HG03159 (cell line): ENCODE measurements around the gene CNIH2.
A peak's percentile ranks its signal among the peaks of the same experiment; 100 is the strongest.
"Not testable (repeated sequence)": the region's sequence is repeated elsewhere in the genome, so short reads cannot be mapped to it uniquely, and the experiment has no call there.

Source experiments
- ATAC-seq: cut with Tn5 transposase; IDR thresholded peaks from one replicate; pipeline ENCODE4 v1.9.1; 2021; ENCODE audit warnings: mild to moderate bottlenecking, moderate library complexity; ENCODE audit not compliant: unreplicated experiment

Gene CNIH2

DNA sequence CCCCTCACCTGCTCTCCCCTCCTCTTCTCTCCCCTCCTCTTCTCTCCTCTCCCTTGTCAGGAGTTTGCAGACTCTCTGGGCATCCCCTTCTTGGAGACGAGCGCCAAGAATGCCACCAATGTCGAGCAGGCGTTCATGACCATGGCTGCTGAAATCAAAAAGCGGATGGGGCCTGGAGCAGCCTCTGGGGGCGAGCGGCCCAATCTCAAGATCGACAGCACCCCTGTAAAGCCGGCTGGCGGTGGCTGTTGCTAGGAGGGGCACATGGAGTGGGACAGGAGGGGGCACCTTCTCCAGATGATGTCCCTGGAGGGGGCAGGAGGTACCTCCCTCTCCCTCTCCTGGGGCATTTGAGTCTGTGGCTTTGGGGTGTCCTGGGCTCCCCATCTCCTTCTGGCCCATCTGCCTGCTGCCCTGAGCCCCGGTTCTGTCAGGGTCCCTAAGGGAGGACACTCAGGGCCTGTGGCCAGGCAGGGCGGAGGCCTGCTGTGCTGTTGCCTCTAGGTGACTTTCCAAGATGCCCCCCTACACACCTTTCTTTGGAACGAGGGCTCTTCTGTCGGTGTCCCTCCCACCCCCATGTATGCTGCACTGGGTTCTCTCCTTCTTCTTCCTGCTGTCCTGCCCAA, 1.9 kb upstream of the CNIH2 start:
- no peak for ATAC-seq

- not testable (repeated sequence) for ATAC-seq
Observed at GRCh38 chr11:66276619-66277018, 1.4 kb upstream of the CNIH2 start.

GRCh38 chr11:66277064-66277463, 911 bp upstream of the CNIH2 start:
- ATAC-seq, result not testable (repeated sequence)

- ATAC-seq, result no peak
Observed at GRCh38 chr11:66278363-66279091, 552 bp downstream of the CNIH2 start.

DNA sequence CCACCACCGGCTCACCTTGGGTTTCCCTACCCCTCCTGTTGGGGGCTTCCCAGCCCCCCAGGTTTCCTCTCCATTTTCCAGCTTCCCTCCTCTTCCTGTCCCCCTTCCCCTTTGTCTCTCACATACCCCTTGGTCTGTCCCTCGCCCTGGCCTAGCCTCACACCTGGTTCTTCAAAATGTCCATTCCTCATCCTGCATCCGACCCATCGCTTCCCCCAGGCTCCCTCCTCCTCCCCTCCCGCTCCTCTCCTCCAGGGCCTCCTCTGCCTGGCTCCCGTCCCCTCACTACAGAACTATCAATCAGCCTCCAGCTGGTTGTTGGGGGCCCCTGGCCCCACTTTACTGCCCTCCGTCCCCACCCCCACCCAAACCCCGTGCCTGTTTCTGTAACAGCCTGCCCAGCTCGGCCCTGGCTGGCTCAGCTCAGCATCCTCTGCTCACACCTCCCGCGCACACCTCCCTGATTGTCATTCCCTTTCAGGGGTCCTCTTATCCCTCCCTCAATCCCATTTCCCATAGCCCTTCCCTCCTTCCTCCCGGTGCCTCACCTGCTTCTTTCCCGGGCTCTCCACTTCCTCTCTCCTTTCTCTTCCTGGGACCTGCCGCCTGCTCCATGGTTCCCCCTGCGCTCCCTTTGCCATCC, 1.2 kb downstream of the CNIH2 start:
- no peak for ATAC-seq

GRCh38 chr11:66280428-66280827, 2.5 kb downstream of the CNIH2 start:
- no peak for ATAC-seq

- ATAC-seq, result no peak
Observed at GRCh38 chr11:66281001-66281400, 3.0 kb downstream of the CNIH2 start.

- ATAC-seq, result no peak
Observed at GRCh38 chr11:66281776-66282467, 3.9 kb downstream of the CNIH2 start.

- ATAC-seq, result peak; percentile 70
Observed at GRCh38 chr11:66282468-66283455, 4.8 kb downstream of the CNIH2 start.

DNA sequence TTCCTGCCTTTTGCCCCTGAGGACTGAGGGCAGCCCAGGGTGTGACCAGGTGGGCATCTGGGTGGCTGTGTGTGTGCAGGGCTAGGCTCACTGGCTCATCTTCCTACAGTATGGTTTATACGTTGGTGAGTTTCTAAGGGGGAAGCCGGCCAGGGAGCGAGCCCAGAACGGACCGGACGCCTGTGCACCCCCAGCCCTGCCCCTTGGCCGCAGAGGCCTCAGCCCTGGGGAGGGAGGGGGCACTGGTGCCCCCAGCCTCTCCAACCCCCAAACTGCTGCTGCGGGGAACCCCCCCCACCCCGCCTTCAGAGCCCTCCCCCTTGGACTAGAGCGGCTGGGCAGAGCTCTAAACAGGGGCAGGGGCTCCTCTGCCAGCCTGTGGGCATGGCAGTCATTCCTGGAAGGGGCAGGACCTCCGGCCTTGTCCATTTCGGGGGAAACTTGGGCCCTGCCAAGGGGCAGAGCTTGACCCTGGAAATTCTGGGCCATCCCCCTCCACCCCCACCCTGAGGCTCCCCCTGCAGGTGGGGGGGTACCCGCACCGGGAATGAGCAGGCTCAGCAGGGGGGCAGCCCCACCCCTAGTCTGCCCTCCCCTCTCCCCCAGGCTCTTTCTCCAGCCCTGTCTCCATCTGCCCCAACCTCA, 5.6 kb downstream of the CNIH2 start:
- ATAC-seq, result no peak

DNA sequence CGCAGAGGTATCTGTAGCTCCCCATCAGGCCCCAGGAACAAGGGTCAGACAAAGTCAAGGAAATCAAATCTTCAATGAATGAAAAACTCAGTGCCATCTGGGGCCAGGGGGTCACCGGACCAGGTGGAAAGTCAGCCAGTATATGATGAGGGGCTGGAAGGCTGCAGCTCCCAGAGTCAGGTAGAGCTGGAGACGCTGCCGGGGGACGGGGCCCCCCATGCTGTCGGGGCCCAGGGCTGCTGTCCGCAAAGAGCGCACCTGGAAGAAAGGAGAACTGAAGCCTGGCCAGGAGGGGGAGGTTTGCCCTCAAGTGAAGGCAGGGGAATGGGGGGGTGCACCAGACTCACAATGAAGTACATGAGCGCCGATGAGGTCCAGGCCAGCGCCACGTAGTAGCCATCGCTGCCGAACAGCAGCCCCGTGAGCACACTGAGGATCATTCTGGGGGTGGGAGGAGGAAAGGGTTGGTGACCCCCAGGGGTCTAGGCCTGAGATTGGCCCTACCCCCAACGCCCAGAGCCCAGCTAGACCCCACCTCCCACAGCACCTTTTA, 6.6 kb downstream of the CNIH2 start:
- ATAC-seq, result no peak

GRCh38 chr11:66285250-66285947, 7.4 kb downstream of the CNIH2 start:
- no peak for ATAC-seq

DNA sequence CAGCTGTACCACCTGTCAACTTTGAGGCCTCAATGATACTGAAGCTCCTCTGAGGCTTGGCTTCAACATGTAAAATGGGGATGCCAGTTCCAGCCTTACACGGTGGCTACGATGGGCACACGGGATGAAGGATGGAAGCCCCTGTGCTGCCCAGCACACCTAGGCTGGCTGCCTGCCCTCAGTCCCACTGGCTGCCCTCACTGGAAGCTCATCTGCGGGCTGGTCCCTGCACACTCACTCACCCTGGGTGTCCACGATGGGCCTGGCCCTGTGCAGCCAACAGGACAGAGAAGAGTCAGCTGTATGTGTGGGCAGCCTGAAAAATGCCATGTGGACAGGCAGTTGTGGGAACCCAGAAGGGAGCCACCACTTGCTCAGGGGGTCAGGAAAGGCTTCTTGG, 8.7 kb downstream of the CNIH2 start:
- ATAC-seq, result no peak

DNA sequence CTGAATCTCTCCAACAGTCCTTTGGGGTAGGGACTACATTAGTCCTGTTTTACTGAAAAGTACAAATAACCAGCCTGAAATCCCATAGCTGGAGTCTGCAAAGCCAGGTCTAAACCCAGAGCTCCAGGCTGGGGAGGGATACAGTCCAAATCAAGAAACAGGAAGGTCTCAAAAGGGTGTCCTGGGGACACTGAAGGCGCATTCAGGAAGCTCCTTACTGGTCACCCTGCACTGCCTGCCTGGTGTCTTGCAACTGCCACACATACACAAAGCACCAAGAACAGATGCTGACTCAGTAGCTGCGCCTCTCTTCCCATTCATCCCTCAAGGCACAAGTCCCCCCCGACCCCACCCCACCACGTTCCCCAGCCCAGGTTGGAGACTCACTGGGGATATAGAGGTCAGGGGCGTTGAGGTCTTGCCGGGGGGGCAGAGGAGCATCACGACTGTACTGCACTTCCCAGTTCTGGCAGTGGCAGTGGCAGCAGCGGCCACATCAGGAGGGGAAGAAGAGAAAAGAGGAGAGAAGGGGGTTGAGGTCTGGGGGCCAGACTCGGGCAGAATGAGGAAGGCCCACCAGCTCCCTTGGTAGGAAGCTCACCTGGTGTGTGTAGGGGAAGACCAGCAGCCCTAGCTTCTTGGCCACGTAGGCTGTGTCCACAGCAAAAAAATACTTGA, 9.4 kb downstream of the CNIH2 start:
- ATAC-seq, result no peak

DNA sequence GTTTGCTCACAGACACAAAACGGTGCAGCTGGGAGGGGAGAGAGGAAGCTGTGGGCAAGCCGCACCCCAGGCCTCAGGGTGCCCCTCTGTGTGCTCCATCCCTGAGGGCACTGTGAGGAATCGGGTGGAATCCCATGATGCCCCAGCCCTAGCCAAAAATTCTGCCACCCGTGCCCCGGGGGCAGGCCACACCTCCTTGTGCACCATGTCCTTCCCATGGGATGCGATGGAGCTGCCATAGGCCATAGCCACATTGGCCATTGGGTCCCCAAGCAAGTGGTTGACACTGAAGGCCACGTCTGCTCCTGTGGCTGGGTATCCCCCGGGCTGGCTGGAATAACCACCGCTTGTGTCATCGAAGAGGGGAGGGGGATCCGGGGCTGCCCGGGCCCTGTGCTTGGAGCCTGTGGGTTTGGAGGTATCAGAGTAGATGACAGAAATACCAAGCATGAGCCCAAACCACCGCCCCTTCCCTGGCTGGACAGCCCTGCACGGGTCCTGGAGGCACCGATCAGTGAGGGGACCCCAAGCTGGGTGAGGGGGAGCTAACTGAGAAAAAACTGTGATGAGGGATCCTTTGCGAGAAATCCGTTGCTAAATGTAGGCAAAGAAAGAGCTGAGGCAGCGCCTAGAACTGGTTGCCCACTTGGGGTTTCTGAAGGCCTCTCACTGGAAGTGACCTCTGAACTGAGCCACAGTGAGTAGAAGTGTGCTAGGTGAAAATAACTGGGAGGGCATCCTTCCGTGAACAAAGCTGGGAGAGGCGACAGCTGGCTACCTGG, 10.1 kb downstream of the CNIH2 start:
- no peak for ATAC-seq

- peak; percentile 89 for ATAC-seq
Observed at GRCh38 chr11:66288671-66289547, 10.9 kb downstream of the CNIH2 start, which contains the start of gene YIF1A. Gene YIF1A (minus strand): TSS chr11:66289143. CDS start chr11:66288985, 158 bp downstream.
